Measurements from ENCODE around the gene MTUS2.

Gene MTUS2

DNA sequence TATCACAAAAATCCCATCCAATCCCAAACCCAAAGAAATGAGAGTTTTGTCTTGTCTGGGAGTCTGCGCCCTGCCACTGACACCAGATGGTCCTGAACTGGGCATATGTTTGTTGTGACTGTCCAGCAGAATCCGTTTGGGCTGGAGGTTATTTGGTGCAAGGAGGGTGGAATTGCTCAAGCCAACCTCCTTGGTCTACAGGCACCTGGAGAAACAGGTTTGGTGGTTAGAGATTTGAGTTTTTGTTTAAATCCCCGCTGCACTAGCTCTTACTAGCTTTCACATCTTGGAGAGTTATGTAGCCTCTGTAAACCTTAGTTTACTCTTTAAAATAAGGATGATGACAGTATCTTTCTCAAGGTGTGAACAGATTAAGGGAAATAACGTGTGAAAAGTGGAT is 673.7 kb downstream of the MTUS2 start:
- no peak for DNase-seq

DNA sequence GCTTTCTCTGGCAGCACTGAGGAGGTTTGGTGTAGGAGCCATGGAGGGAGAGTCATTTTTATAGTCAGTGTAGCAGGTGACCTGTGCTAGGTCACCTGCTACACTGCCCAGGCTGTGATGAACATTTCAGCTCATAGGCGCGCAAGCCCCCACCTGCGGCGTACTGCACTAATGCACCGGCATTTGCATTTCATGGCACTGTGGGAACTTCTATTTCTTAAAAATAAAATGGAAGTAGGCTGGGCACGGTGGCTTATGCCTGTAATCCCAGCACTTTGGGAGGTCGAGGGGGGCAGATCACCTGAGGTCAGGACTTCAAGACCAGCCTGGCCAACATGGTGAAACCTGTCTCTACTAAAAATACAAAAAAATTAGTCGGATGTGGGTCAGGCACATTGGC is 674.4 kb downstream of the MTUS2 start:
- no peak for DNase-seq

DNA sequence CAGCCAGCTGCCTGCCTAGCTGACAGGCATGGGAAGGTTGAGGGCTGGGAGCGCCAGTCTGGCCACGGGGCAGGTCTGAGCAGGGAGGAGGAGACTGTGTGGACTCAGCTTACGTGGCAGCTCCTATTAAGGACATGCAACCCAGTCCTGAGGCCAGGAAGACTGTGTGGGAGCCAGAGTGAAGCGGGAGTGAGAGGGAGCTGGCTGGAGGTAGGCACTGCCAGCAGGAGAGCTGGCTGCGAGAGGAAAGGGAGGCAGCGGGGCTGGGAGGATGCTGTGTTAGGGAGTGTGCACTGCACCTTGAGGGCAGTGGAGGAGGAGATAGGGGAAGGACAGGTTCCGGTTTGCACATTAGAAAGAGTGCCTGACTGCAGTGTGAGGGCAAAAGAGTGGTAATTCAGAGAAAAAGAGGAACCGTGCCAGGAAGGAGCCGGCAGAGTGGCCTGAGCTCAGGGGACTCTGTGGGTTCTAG is 676.1 kb downstream of the MTUS2 start:
- DNase-seq = no peak

DNA sequence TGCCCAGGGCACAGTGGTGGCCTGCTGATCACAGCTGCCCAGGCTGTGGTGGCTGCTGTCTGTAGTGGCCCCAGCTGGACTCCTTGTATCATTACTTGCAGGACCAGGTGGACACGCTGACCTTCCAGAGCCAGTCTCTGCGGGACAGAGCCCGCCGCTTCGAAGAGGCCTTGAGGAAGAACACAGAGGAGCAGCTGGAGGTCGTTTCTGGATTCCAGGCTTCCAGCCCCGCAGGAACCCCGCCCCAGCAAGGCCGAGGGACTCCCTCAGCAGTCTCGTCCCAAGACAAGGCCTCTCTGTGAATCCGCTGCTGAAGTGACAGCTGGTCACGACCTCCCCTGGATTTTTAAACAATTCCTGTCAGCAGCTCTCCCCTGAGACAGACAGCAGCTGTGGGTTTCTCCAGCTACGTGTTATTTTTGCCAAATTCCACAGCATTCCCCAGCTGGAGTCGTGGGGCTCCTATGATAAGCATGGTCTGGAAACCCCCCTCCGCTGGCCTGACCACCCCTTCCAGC is 677.1 kb downstream of the MTUS2 start:
- DNase-seq = no peak

DNA sequence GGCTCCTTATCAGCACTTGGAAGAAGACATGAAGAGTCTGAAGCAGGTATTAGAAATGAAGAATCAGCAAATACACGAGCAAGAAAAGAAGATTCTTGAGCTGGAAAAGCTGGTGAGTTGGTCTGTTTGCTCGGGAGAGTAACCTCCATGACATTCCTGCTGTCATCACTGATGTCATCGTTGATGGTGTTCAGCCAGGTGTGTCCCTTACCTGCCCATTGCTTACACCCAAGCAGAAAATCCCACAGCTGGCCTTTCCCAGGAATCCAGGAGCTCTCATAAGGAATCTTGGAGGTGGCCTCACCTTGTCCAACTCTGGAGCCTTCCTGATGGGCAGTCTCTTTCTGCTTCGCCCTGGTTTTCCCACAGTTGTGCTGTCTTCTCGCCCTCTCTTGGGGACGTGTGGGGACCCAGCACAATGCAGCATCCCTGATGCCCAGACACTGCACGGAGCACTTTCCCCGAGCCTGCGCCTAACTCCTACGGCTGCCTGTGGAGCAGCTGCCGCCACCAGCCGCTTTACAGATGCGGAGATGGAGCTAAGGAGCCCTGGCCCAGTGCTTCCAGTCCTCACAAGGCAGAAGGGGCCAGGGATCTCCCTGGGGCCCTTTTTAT is 678.4 kb downstream of the MTUS2 start:
- no peak for DNase-seq

DNA sequence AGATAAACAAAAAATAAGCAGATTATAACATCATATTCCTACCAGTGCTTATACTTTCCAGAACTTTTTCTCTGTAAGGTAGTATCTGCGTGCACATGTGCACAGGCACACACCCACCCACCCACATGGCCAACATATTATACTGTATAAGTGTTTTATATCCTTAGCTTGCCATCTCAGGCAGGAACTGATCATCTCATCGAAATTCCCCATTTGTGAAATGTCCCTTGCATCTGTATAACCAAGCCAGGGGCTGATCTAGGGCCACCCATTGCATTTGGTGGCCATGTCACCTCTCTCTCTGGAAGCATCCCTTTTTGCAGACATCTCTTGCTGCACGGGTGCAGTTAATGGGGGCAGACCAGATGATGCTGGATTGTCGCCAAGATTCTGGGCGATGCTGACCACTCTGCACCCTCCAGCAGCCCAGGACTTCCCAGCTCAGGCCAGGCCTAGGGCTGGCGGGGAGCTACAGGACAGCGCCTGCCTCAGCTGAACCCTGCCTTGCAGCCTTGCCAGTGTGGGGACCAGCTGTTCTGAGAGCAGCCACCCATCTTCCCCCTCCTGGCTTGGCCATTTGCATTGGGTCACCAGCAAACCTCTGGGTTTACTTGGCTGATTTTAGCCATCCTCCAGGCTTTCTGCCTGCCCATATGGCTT is 679.5 kb downstream of the MTUS2 start:
- DNase-seq = no peak

DNA sequence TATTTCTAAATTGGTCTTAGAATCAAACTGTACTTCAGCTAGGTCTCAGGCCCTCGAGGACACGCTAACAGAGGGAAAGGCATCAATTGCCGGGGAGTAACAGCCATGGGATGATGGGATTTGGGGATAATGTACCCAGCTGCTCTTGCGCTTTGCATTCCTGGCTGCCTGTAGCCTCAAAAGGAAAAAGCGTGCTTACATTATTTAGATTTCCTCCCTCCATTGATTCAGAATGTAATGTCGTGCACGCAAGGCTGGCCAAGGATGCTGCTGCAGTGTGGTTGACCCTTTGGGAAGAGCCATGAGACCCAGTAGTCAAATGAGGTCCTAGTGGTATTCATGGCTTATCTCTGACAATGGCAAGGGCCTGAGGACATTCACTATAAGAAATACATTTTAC is 680.2 kb downstream of the MTUS2 start:
- no peak for DNase-seq

DNA sequence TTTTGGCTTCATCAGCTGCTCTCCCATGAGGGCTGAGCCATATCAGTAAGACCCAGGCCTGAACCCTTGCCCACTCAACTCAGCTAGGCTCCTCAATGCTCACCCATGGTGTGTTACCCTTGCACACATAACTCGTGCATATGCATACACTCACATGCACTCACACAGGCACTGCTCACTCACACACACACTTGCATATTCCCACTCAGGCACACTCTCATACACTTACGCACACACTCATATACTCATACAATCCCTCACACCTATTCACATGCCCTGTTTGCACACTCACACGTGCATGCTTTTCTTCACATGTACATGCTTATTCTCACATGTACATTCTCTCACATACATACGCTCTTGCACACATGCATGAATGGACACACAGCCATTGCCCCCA is 681.5 kb downstream of the MTUS2 start:
- no peak for DNase-seq

DNA sequence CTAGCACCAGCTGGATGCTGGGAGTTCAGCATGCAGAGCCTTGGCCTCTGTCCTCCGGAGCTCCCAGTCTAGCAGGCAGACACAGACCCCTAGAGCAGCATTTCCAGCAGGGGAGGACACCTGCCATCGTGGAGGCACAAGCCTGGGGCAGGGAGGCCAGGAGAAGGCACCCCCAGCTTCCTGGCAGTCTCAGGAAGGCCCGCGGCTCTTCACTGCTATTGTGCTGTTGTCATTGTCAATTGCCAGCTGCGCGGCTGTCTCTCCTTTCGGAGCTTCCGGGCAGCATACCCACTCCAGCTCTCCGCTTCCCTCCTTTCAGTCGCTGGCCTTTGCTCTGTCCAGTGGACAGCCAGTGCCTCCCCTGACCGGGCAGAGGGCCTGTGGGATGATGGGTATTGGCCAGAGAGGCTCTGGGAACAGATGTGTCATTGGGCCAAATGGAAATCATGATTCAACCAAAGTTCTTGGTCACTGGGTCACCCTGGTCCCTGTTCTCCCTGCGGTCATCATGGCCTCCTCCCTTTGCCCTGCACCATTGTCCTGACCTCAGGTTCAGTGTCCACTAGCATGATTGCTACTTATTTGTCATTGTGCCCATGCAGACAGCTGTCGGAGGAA is 682.4 kb downstream of the MTUS2 start:
- no peak for DNase-seq

DNA sequence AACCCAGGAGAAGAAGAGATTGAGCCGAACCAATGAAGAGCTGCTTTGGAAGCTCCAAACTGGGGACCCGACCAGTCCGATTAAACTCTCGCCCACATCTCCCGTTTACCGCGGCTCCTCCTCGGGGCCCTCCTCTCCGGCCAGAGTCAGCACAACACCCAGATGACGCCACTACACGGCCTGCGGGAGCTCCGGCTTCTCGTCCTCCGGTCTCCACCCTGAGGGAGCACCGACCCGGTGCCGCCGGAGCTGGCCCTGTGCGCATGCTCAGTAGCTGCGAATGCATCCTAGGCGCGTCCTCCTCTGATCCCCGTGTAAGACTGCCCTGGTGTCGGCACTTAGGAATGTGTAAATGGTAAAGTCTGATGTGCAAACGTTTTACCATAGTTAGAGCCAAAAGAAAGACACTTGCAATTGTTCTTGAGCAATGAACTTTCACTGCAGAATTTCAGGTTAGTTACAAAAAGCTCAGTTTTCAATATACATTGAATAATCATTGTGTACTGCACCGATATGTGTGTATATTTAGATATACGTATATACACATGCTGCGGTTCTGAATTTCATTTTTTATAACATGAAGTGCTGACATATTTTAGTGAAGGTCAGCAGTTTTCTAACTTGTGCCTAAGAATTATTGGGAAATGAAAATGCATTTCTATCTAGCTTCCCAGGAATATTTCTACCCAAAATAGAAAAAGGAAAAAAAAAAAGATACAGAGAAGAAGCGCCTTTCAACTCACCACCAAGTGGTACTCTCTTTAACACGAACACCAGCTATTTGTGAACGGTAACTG is 683.1 kb downstream of the MTUS2 start:
- no peak for DNase-seq

DNA sequence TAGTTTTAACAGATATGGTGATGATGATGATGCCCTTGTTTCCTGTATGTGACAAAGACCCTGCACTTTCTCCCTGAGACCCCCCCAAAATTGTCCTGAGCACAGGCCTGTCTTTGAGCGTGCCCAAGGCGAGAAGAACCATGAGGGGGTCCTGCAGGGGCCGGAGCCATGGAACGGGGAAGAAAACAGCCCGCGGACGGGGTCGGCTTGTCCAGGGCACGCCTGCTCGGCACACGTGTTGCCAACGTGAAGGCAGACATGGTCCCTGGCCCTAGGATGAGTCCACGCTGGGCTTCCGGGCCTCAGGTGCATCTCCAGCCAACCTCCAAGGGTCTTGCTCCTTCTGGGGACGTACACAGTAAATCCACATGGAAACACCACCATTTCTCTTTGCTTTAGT is 684.6 kb downstream of the MTUS2 start:
- DNase-seq = no peak

DNA sequence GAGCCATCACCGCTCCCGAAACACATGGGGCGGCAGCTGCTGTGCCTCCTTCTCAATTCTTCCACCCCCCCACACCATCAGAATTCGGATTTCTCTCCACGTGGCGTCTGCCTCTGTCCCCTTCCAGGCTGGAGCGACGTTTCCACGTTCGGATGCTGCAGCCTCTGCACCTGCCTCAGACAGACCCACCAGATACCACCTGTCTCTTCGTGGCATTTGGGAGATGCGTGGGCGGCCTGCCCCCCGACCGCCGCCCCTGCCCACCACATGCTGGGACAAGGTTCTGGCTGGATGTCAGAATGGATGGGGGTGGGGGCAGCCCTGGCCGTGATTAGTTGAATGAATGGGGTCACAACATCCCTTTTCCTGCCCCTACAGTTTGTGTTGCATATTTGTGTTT is 685.4 kb downstream of the MTUS2 start:
- no peak for DNase-seq

DNA sequence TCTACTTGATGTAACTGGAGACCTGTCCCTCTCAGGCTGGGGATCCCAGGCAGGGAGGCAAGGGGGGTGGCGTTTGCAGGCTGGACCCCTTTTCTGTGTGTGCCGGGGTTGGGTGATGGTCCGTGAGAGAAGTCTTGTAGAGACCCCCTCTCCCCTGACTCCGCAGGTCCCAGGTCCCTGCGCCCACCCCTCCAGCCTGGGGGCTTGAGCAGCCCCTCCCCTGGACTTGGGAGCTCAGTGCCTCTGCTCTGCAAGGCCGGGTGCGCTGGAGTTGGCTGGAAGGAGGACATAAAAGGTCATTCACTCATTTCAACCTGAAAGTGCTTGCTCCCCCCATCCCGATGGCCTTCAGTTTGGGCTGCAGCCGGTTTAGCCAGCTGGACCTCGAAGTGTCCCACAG is 685.8 kb downstream of the MTUS2 start:
- DNase-seq = no peak

DNA sequence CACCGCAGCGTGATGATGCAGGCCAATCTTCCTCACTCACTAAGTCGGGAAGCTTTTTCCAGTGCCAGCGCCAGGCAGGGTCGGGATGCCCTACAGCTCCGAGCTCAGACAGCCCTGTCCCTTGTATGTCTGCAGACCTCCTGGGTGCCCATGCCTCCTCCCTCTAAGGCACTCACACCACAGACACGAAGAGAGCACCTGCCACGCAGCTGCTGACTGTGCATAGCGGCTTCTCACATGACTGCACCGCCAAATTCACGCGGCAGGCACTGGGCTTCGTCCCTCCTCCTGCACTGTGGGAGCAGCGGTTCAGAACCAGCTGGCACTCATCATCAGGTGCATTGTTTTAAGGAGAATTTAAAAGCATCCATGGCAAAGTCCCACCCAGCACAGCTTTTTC is 687.2 kb downstream of the MTUS2 start:
- no peak for DNase-seq

DNA sequence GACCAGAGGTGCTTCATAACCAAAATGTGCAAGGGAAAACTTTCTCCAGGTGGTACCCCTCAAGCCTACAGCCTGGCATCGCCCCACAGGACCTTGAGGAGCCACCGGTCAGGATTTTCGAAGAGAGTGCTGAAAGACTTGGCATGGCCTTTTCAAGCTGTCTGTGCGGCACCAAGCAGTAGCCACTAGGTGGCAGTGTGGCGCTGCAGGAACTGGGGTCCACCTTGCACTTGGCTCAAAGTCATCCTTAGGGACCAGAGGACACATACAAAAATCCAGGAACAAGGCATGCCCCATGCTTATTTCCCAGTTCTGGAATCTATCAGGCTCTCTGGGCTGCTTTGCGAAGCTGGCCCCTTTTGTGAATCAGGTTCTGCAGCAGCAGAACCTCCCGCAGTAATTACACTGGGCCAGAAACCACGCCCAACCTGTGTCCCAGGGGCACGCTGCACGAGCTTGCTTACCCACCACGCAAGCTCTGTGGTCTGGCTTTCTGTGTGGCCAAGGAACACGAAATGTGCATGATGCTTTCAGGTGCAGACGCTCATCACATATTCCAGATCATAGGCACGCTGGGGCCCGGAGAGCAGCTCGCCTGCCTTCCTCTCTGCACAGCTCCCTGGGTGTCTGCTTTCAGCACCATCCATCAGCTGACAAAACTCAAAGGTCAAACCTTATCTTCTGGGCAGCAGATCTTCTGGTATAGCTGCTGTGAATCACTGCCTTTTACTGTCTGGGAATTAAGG is 688.2 kb downstream of the MTUS2 start:
- DNase-seq = peak; percentile 66 to 74

DNA sequence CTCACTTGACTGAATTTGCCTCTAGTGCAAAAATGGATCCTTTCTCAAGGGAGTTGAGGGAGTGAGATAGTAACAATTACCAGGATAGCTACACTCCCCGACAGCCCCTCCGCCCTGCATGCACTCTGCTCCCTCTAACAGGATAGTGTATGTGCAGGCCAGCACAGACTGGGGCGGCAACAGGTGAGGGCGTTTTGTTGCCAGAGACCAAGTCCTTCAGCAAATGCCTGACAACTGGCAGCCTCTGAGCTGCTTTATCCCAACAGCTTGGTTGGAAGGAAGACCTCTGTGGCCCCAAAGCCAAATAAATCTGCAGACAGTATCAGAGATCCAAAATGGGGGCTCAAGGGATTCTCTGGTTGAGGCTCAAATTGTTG is 688.7 kb downstream of the MTUS2 start:
- no peak for DNase-seq

DNA sequence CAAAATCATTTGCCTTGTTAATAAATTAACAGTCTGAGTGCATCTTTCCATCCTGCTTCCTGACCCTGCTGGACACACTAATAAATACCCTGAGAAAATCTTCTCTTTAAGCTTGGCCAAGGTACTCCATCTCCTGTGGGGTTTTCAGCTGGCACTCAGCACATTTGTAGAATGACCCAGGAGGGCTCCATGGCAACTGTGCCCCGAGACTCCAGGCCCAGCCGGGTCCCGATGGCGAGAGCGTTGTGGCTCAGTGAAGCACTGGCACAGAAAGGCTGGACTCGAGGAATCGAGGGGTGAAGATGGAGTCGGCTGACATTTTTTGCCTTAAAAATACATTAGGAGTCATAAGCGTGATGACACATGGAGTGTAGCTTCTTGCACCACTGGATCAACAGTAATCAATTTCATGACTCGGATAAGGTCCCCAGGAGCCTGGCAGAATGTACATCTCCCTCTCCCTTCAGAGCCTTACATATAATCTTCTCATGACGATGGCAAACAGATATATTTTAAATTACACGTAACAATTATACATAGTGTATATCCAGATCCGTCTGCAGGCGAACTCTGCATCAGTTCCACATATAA is 690.0 kb downstream of the MTUS2 start:
- no peak for DNase-seq

DNA sequence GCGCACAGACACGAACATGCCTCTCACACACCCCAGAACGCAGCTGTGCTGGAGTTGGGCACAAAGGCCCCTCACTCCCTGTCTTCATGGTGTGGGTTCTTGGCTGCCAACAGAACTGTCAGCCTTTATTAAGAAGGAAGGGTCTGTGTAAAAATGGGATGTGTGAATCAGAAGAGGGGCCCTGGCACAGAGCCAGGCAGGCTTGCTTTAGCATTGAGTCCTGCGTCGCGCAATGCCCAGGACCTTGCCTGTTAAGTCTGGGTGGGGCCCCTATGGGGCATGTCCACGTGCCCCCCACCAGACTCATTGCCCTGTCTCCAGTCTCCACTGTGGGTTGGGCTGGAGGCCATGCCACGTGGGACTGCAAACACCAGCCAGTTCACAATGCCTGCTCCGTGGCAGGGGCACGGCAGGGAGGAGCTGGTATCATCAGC is 690.5 kb downstream of the MTUS2 start:
- DNase-seq = no peak

DNA sequence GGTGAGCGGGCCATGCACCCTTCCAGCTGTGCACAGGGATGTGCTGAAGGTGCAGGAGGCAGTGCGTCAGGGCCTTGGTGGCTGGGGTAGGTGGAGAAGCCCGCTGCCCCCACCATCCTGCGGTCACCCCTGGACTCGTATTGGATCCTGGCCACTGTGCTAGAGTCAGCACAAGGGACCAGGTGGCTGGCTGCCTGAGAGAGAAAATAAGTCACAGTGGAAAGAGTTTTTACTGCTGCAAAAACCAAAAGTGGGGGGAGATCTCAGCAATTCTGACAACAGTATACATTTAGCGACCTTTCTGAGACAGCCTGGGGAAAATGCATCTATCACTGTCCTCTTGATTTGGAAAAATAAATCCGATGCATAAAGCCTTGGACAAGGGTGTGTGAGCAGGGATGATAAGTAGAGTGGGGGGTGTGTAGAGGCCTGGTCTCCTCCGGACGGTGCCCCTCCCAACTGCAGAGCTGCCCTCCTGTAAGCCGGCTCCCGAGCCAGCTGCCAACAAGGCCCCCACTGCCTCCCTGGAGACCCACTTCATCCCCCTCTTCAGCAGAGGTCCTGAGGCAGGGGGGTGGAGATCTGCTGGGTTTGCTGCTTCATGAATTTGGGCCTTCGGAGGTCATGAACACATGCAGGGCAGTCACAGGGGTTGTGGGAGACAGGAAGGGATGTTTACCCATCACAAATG is 691.1 kb downstream of the MTUS2 start:
- no peak for DNase-seq

DNA sequence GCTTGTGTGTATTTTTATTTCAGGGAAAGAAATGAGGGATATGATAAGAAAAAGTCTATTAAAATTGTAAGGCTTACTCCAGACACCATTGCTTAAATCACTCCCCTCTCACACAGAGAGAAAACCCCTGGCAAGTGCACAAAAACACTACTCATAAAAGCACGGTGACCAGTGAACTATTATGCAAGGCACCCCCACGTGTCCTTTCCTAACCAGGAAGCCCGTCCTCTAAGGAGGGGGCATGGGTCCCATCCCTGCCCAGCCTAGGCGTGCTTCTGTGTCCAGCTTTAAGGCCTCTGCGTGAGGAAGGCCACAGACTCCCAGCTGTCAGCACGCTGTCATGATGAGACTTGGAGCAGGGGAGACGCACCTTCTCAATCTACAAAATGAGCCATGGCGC is 691.8 kb downstream of the MTUS2 start:
- no peak for DNase-seq

All from activated CD4-positive, alpha-beta T cell treated with anti-CD3 and anti-CD28 coated beads for 4 hours (primary cell).